ENCODE data around the gene LELP1. TPM values are rescaled to one million over a fixed set of nuclear protein-coding genes. Genes with fewer than 3 reads are reported as not detected.
A peak's percentile ranks its signal among the peaks of the same experiment; 100 is the strongest.
"Not testable (repeated sequence)": the region's sequence is repeated elsewhere in the genome, so short reads cannot be mapped to it uniquely, and the experiment has no call there.

Gene LELP1
- total and polyA plus RNA-seq, 8 donors, result not detected

- TF ChIP-seq CTCF (IDR thresholded peaks at IDR 0.05), result peak in 5 of 7 experiments; percentile 49 to 69 (median 62)
- peaks cover 0 to 23% (median 0%) of the 10 kb centered on the region in 3 donors for H3K27me3 ChIP-seq
- H3K4me1 ChIP-seq; H3K4me3 ChIP-seq; H3K9me3 ChIP-seq; H3K36me3 ChIP-seq; intact Hi-C loops (cut with DNase I; ENCODE audit: low total_unique reads); H3K27ac ChIP-seq: not testable (repeated sequence)
- 45 to 48% (median 46%) methylated on average over 15 to 16 of the region's 16 CpGs for WGBS, 5 donors
- DNase-seq, result peak; percentile 77 to 79
Observed at GRCh38 chr1:153223040-153223891, 20.0 kb downstream of the LELP1 start.

GRCh38 chr1:153227810-153228209 lies 24.6 kb downstream of the LELP1 start:
- H3K4me3 ChIP-seq, result no peak overlapping the region
- DNase-seq, result no peak
- no peaks in the 10 kb centered on the region for H3K36me3 ChIP-seq
- H3K27ac ChIP-seq, result no peak overlapping the region
- TF ChIP-seq CTCF (IDR thresholded peaks at IDR 0.05), result no peak
- TF ChIP-seq POLR2AphosphoS5 (IDR thresholded peaks at IDR 0.05), result no peak
- TF ChIP-seq EP300 (IDR thresholded peaks at IDR 0.05), result no peak
- no peak for TF ChIP-seq POLR2A (IDR thresholded peaks at IDR 0.05)
- intact Hi-C loops (cut with DNase I; ENCODE audit: low total_unique reads), result no loop called here
- peaks cover 0 to 26% (median 0%) of the 10 kb centered on the region in 3 donors for H3K27me3 ChIP-seq
- H3K4me1 ChIP-seq, result peaks cover 0 to 19% (median 0%) of the 10 kb centered on the region in 4 donors
- 61 to 78% (median 70%) methylated on average over 2 of the region's 2 CpGs for WGBS, 5 donors
- no peaks in the 10 kb centered on the region for H3K9me3 ChIP-seq

GRCh38 chr1:153228491-153228890 lies 25.3 kb downstream of the LELP1 start:
- TF ChIP-seq POLR2AphosphoS5 (IDR thresholded peaks at IDR 0.05) (no peak), POLR2A (IDR thresholded peaks at IDR 0.05) (no peak), EP300 (IDR thresholded peaks at IDR 0.05) (no peak), CTCF (IDR thresholded peaks at IDR 0.05) (no peak)
- Histone ChIP-seq H3K27me3 (peaks cover 0 to 25% (median 0%) of the 10 kb centered on the region in 3 donors), H3K27ac (no peak overlapping the region), H3K9me3 (no peaks in the 10 kb centered on the region), H3K4me1 (peaks cover 0 to 26% (median 0%) of the 10 kb centered on the region in 4 donors), H3K36me3 (no peaks in the 10 kb centered on the region), H3K4me3 (no peak overlapping the region)
- WGBS, 5 donors, result 71 to 94% (median 89%) methylated on average over 1 of the region's 1 CpG
- no peak for DNase-seq
- intact Hi-C loops (cut with DNase I; ENCODE audit: low total_unique reads), result no loop called here

GRCh38 chr1:153229076-153229829 lies 26.0 kb downstream of the LELP1 start:
- 55 to 65% (median 60%) methylated on average over 12 of the region's 12 CpGs for WGBS, 5 donors
- H3K27ac ChIP-seq, result not testable (repeated sequence)

More at GRCh38 chr1:153229076-153229829, 26.0 kb downstream of the LELP1 start:
- Histone ChIP-seq H3K27me3 (peaks cover 0 to 25% (median 0%) of the 10 kb centered on the region in 3 donors), H3K4me1 (peaks cover 0 to 30% (median 0%) of the 10 kb centered on the region in 4 donors)
- H3K9me3 ChIP-seq; H3K36me3 ChIP-seq; DNase-seq; intact Hi-C loops (cut with DNase I; ENCODE audit: low total_unique reads); H3K4me3 ChIP-seq: not testable (repeated sequence)
- TF ChIP-seq CTCF (IDR thresholded peaks at IDR 0.05), result peak in 2 of 7 experiments; percentile 24 to 28

Measured in stomach (tissue), 9 donors.